Activated naive CD8-positive, alpha-beta T cell treated with anti-CD3 and anti-CD28 coated beads, Interleukin-2, amount 10 ng/mL, durations not matched to agents 7 days and 5 days (primary cell): ENCODE measurements around the gene PCDHAC1. TPM values are rescaled to one million over a fixed set of nuclear protein-coding genes. Genes with fewer than 3 reads are reported as not detected.

Source experiments
- ATAC-seq: fragments of 150-1000 bp; cut with Tn5 transposase; one replicate; pipeline ENCODE4 v1.10.0; 2021; ENCODE audit warnings: low read depth, moderate library complexity
- POLR2A ChIA-PET: fragments of 350-600 bp; sonication (Branson Sonifier 250); formaldehyde crosslinking; loops from one replicate; lab custom pipeline; 2021; ENCODE audit warnings: antibody characterized with exemption; lab: Charles Lee
- DNase-seq: peaks from one replicate; pipeline ENCODE4 v3.0.0; 2021
- H3K27ac Mint-ChIP-seq: one replicate; pipeline ENCODE4 v1.8.0; 2022; ENCODE audit warnings: mild to moderate bottlenecking, mixed read lengths
- H3K27me3 Mint-ChIP-seq: one replicate; pipeline ENCODE4 v1.8.0; 2022; ENCODE audit warnings: mild to moderate bottlenecking, moderate library complexity, mixed read lengths
- H3K36me3 Mint-ChIP-seq: one replicate; pipeline ENCODE4 v1.8.0; 2021; ENCODE audit warnings: mild to moderate bottlenecking, mixed read lengths
- H3K4me1 Mint-ChIP-seq: one replicate; pipeline ENCODE4 v1.8.0; 2021; ENCODE audit warnings: mixed read lengths
- H3K4me3 Mint-ChIP-seq: one replicate; pipeline ENCODE4 v1.8.0; 2022; ENCODE audit warnings: mild to moderate bottlenecking, moderate library complexity, mixed read lengths
- H3K9me3 Mint-ChIP-seq: one replicate; pipeline ENCODE4 v1.8.0; 2021; ENCODE audit warnings: mixed read lengths
- total RNA-seq, 2 experiments: library from RNA; stranded (reverse); gene quantifications; one replicate each; pipeline ENCODE4 v1.2.3, GENCODE V29; 2021

Gene PCDHAC1
- total RNA-seq, 2 experiments from 2014 or later = not detected

GRCh38 chr5:140978983-140979382 lies 52.9 kb downstream of the PCDHAC1 start:
- POLR2A ChIA-PET = no interaction called here
- H3K9me3 Mint-ChIP-seq = peaks cover 1% of the 10 kb centered on the region
- no peaks in the 10 kb centered on the region for H3K4me1 Mint-ChIP-seq
- no peaks in the 10 kb centered on the region for H3K36me3 Mint-ChIP-seq
- DNase-seq (no peak), ATAC-seq (no peak)
- H3K4me3 Mint-ChIP-seq = no peak overlapping the region
- H3K27ac Mint-ChIP-seq = no peak overlapping the region
- no peaks in the 10 kb centered on the region for H3K27me3 Mint-ChIP-seq

Other genes starting within 250 kb of the PCDHAC1 start
- gene HARS1, start 234.9 kb upstream of the PCDHAC1 start, total RNA-seq = 10 to 100 TPM; 77.3 to 81.5 TPM
- gene HARS2, start 234.8 kb upstream of the PCDHAC1 start, total RNA-seq = 10 to 100 TPM; 38.7 to 41.7 TPM
- 10 to 100 TPM; 54.7 to 57.8 TPM for gene ZMAT2, start 225.9 kb upstream of the PCDHAC1 start, total RNA-seq
- not detected for gene PCDHA1, start 140.2 kb upstream of the PCDHAC1 start, total RNA-seq
- not detected for gene PCDHA2, start 131.4 kb upstream of the PCDHAC1 start, total RNA-seq
- not detected for gene PCDHA3, start 125.2 kb upstream of the PCDHAC1 start, total RNA-seq
- not detected for gene PCDHA4, start 119.2 kb upstream of the PCDHAC1 start, total RNA-seq
- not detected for gene PCDHA5, start 104.7 kb upstream of the PCDHAC1 start, total RNA-seq
- not detected for gene PCDHA6, start 98.3 kb upstream of the PCDHAC1 start, total RNA-seq
- not detected for gene PCDHA7, start 92.0 kb upstream of the PCDHAC1 start, total RNA-seq
- gene PCDHA8, start 85.1 kb upstream of the PCDHAC1 start, total RNA-seq = not detected
- gene PCDHA9, start 77.9 kb upstream of the PCDHAC1 start, total RNA-seq = not detected
- gene PCDHA10, start 70.4 kb upstream of the PCDHAC1 start, total RNA-seq = not detected
- not detected for gene PCDHA11, start 57.3 kb upstream of the PCDHAC1 start, total RNA-seq
- not detected for gene PCDHA12, start 51.0 kb upstream of the PCDHAC1 start, total RNA-seq
- gene PCDHA13, start 44.2 kb upstream of the PCDHAC1 start, total RNA-seq = not detected
- gene PCDHAC2, start 40.2 kb downstream of the PCDHAC1 start, total RNA-seq = not detected
- not detected for gene PCDHB1, start 125.1 kb downstream of the PCDHAC1 start, total RNA-seq
- gene PCDHB2, start 168.3 kb downstream of the PCDHAC1 start, total RNA-seq = not detected
- gene PCDHB3, start 174.2 kb downstream of the PCDHAC1 start, total RNA-seq = not detected
- not detected for gene PCDHB4, start 195.5 kb downstream of the PCDHAC1 start, total RNA-seq
- gene PCDHB5, start 208.9 kb downstream of the PCDHAC1 start, total RNA-seq = not detected
- gene PCDHB6, start 223.8 kb downstream of the PCDHAC1 start, total RNA-seq = not detected
- gene PCDHB7, start 246.3 kb downstream of the PCDHAC1 start, total RNA-seq = not detected